ENCODE measurements around the gene ZMYM3.
A peak's percentile ranks its signal among the peaks of the same experiment; 100 is the strongest.
"Not testable (repeated sequence)": the region's sequence is repeated elsewhere in the genome, so short reads cannot be mapped to it uniquely, and the experiment has no call there.

Gene ZMYM3

GRCh38 chrX:71254092-71254963 is at the start of gene ZMYM3:
Gene ZMYM3 (minus strand): TSS chrX:71254140. CDS start chrX:71253255, 885 bp downstream.
- peak; percentile 16 to 53 for DNase-seq

GRCh38 chrX:71302461-71303213 is 48.7 kb upstream of the ZMYM3 start:
- no peak for DNase-seq

GRCh38 chrX:71301195-71301924 is 47.4 kb upstream of the ZMYM3 start, which contains the start of gene ITGB1BP2:
Gene ITGB1BP2 (plus strand): TSS chrX:71301750. CDS start chrX:71301807, 57 bp downstream.
- DNase-seq, result no peak

- not testable (repeated sequence) for DNase-seq
Measured at GRCh38 chrX:71300495-71300894, 46.6 kb upstream of the ZMYM3 start.

GRCh38 chrX:71300064-71300463 is 46.1 kb upstream of the ZMYM3 start:
- DNase-seq, result not testable (repeated sequence)

- DNase-seq, result no peak
Measured at GRCh38 chrX:71298119-71298518, 44.2 kb upstream of the ZMYM3 start.

- no peak for DNase-seq
Measured at GRCh38 chrX:71296806-71297205, 42.9 kb upstream of the ZMYM3 start.

GRCh38 chrX:71292669-71293365 is 38.9 kb upstream of the ZMYM3 start:
- DNase-seq, result no peak

- no peak for DNase-seq
Measured at GRCh38 chrX:71291381-71291780, 37.4 kb upstream of the ZMYM3 start.

- DNase-seq, result no peak
Measured at GRCh38 chrX:71285929-71286328, 32.0 kb upstream of the ZMYM3 start.

- peak; percentile 81 to 93 for DNase-seq
Measured at GRCh38 chrX:71283403-71284143, 29.6 kb upstream of the ZMYM3 start, which contains the start of gene NONO. Gene NONO (plus strand): TSS chrX:71283635. CDS start chrX:71290638, 7,003 bp downstream.

- no peak for DNase-seq
Measured at GRCh38 chrX:71282514-71283402, 28.8 kb upstream of the ZMYM3 start.

- DNase-seq, result not testable (repeated sequence)
Measured at GRCh38 chrX:71281300-71281699, 27.4 kb upstream of the ZMYM3 start.

- not testable (repeated sequence) for DNase-seq
Measured at GRCh38 chrX:71272313-71272712, 18.4 kb upstream of the ZMYM3 start.

GRCh38 chrX:71269801-71270395 is 16.0 kb upstream of the ZMYM3 start:
- DNase-seq, result no peak

- not testable (repeated sequence) for DNase-seq
Measured at GRCh38 chrX:71268624-71269023, 14.7 kb upstream of the ZMYM3 start.

GRCh38 chrX:71256856-71257255 is 2.9 kb upstream of the ZMYM3 start:
- DNase-seq, result no peak

- DNase-seq, result no peak
Measured at GRCh38 chrX:71256051-71256450, 2.1 kb upstream of the ZMYM3 start.

GRCh38 chrX:71253253-71254091 is 468 bp downstream of the ZMYM3 start:
- DNase-seq, result peak in 1 of 2 experiments; percentile 0

All from NCI-H1930 (cell line).